OCI-LY3 (cell line): Measurements from ENCODE around the gene SEMA5A.

Experiments
- EZH2phosphoT487 ChIP-seq: fragments of 200-600 bp; shearing (Covaris generic); IDR thresholded peaks from 2 replicates; pipeline ENCODE4 v1.6.1; 2018; ENCODE audit warnings: antibody characterized with exemption, mixed run types, low read depth
- TF ChIP-seq, protein P1 (sequence below): fragments of 200-600, 300-600 bp; sonication (generic); IDR thresholded peaks from 2 replicates; pipeline ENCODE4 v1.5.1; 2014; ENCODE audit warnings: antibody characterized with exemption, low read length, low read depth

DNA sequence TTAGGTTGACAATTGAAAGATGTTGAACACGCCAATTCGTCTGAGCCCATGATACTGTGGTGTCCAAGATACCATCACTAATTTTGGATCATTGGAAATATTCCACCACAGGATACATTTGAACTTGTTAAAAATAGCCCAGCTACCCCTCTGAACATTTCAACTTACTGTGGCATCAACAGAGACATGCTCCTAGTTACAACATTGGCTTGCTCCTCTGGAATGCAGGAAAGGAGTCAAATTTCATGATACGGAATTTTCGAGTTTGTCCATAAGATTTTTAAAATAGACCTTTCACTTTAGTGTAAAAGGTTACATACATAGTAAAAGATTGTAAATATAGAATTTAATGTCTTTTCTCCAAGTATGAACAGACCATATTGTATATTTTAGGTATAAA, 12.8 kb downstream of the SEMA5A start:
- TF ChIP-seq, protein P1, sequence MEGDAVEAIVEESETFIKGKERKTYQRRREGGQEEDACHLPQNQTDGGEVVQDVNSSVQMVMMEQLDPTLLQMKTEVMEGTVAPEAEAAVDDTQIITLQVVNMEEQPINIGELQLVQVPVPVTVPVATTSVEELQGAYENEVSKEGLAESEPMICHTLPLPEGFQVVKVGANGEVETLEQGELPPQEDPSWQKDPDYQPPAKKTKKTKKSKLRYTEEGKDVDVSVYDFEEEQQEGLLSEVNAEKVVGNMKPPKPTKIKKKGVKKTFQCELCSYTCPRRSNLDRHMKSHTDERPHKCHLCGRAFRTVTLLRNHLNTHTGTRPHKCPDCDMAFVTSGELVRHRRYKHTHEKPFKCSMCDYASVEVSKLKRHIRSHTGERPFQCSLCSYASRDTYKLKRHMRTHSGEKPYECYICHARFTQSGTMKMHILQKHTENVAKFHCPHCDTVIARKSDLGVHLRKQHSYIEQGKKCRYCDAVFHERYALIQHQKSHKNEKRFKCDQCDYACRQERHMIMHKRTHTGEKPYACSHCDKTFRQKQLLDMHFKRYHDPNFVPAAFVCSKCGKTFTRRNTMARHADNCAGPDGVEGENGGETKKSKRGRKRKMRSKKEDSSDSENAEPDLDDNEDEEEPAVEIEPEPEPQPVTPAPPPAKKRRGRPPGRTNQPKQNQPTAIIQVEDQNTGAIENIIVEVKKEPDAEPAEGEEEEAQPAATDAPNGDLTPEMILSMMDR = no peak
- TF ChIP-seq EZH2phosphoT487 = no peak
